WTC11 (cell line): ENCODE data around the gene DCUN1D2. TPM values are rescaled to one million over a fixed set of nuclear protein-coding genes. Genes with fewer than 3 reads are reported as not detected.

Source experiments
- ATAC-seq: fragments of 200-7000 bp; cut with Tn5 transposase; 2 replicates; pipeline ENCODE4 v1.10.0; 2021; ENCODE audit warnings: mild to moderate bottlenecking, moderate library complexity
- CTCF ChIA-PET: fragments of 300-600 bp; sonication (Branson Sonifier 250); formaldehyde crosslinking; loops from one replicate; lab custom pipeline; 2021; ENCODE audit warnings: antibody characterized with exemption; lab: Charles Lee
- POLR2A ChIA-PET: fragments of 350-600 bp; sonication (Branson Sonifier 250); formaldehyde crosslinking; loops from one replicate; lab custom pipeline; 2021; ENCODE audit warnings: antibody characterized with exemption; lab: Charles Lee
- DNase-seq: peaks from one replicate; pipeline ENCODE4 v3.0.0; 2021; ENCODE audit warnings: low spot score
- H3K27ac Mint-ChIP-seq: 2 replicates; pipeline ENCODE4 v1.8.0; 2021; ENCODE audit warnings: mixed read lengths
- H3K27me3 Mint-ChIP-seq: 2 replicates; pipeline ENCODE4 v1.8.0; 2021; ENCODE audit warnings: low read depth, mild to moderate bottlenecking, moderate library complexity, mixed read lengths
- H3K36me3 Mint-ChIP-seq: 2 replicates; pipeline ENCODE4 v1.8.0; 2021; ENCODE audit warnings: mixed read lengths
- H3K4me1 Mint-ChIP-seq: 2 replicates; pipeline ENCODE4 v1.8.0; 2022; ENCODE audit warnings: mixed read lengths
- H3K4me3 Mint-ChIP-seq: 2 replicates; pipeline ENCODE4 v1.8.0; 2021; ENCODE audit warnings: mild to moderate bottlenecking, moderate library complexity, mixed read lengths
- H3K9me3 Mint-ChIP-seq: 2 replicates; pipeline ENCODE4 v1.8.0; 2021; ENCODE audit warnings: mixed read lengths
- CBFB ChIP-seq: sonication (generic); formaldehyde crosslinking; IDR thresholded peaks from 2 replicates; pipeline ENCODE4 v1.8.1; 2022; ENCODE audit warnings: mild to moderate bottlenecking, low read depth, missing genetic modification reagents
- ETV6 ChIP-seq: sonication (generic); formaldehyde crosslinking; IDR thresholded peaks from 2 replicates; pipeline ENCODE4 v1.8.1; 2022; ENCODE audit warnings: mild to moderate bottlenecking, missing genetic modification reagents
- FOXJ3 ChIP-seq: sonication (generic); formaldehyde crosslinking; IDR thresholded peaks from 2 replicates; pipeline ENCODE4 v1.9.0; 2021; ENCODE audit warnings: missing genetic modification reagents, mild to moderate bottlenecking, borderline replicate concordance
- GRHL2 ChIP-seq: fragments of 250-450 bp; sonication (Bioruptor Pico); IDR thresholded peaks from 2 replicates; pipeline ENCODE4 v1.8.0; 2022; ENCODE audit warnings: mild to moderate bottlenecking, moderate library complexity; ENCODE audit not compliant: insufficient replicate concordance, severe bottlenecking
- HMGA2 ChIP-seq: fragments of 250-450 bp; sonication (Bioruptor Pico); IDR thresholded peaks from 2 replicates; pipeline ENCODE4 v1.4.0; 2021; ENCODE audit warnings: mild to moderate bottlenecking, moderate library complexity
- MXD4 ChIP-seq: fragments of 250-450 bp; sonication (Bioruptor Pico); IDR thresholded peaks from 2 replicates; pipeline ENCODE4 v1.8.0; 2021; ENCODE audit warnings: mild to moderate bottlenecking, moderate library complexity, borderline replicate concordance
- MYBL2 ChIP-seq: sonication (generic); formaldehyde crosslinking; IDR thresholded peaks from 2 replicates; pipeline ENCODE4 v1.8.1; 2023; ENCODE audit warnings: mild to moderate bottlenecking, moderate library complexity, missing genetic modification reagents
- NFYB ChIP-seq: sonication (generic); formaldehyde crosslinking; conservative IDR thresholded peaks from 2 replicates; pipeline ENCODE4 v1.8.0; 2022; ENCODE audit warnings: low read depth, missing genetic modification reagents
- ZBTB21 ChIP-seq: sonication (generic); formaldehyde crosslinking; IDR thresholded peaks from 2 replicates; pipeline ENCODE4 v1.8.1; 2023; ENCODE audit warnings: mild to moderate bottlenecking, missing genetic modification reagents, borderline replicate concordance
- ZNF121 ChIP-seq: sonication (generic); formaldehyde crosslinking; IDR thresholded peaks from 2 replicates; pipeline ENCODE4 v1.8.0; 2023; ENCODE audit warnings: missing genetic modification reagents
- ZNF219 ChIP-seq: sonication (generic); formaldehyde crosslinking; IDR thresholded peaks from 2 replicates; pipeline ENCODE4 v1.8.0; 2023; ENCODE audit warnings: missing genetic modification reagents, mild to moderate bottlenecking, borderline replicate concordance
- ZNF232 ChIP-seq: sonication (generic); formaldehyde crosslinking; IDR thresholded peaks from 2 replicates; pipeline ENCODE4 v1.8.0; 2022; ENCODE audit warnings: mild to moderate bottlenecking, missing genetic modification reagents
- ZNF263 ChIP-seq: sonication (generic); formaldehyde crosslinking; IDR thresholded peaks from 2 replicates; pipeline ENCODE4 v1.8.1; 2022; ENCODE audit warnings: low read depth, mild to moderate bottlenecking, moderate library complexity, missing genetic modification reagents
- ZNF423 ChIP-seq: fragments of 250-450 bp; sonication (Bioruptor Pico); IDR thresholded peaks from 2 replicates; pipeline ENCODE4 v2.1.2; 2022; ENCODE audit warnings: mild to moderate bottlenecking, moderate library complexity
- ZNF671 ChIP-seq: fragments of 250-450 bp; sonication (Bioruptor Pico); IDR thresholded peaks from 2 replicates; pipeline ENCODE4 v1.8.0; 2021; ENCODE audit warnings: mild to moderate bottlenecking
- total RNA-seq: library from RNA; stranded (reverse); gene quantifications from 3 replicates; pipeline ENCODE4 v1.2.3, GENCODE V29; 2021
- TF ChIP-seq, protein P1 (sequence below): sonication (generic); formaldehyde crosslinking; IDR thresholded peaks from 2 replicates; pipeline ENCODE4 v1.8.1; 2023; ENCODE audit warnings: mild to moderate bottlenecking, missing genetic modification reagents
- TF ChIP-seq, protein P2 (sequence below): fragments of 250-450 bp; sonication (Bioruptor Pico); conservative IDR thresholded peaks from 2 replicates; pipeline ENCODE4 v1.9.0; 2021; ENCODE audit warnings: mild to moderate bottlenecking
- TF ChIP-seq, protein P3 (sequence below): sonication (generic); formaldehyde crosslinking; IDR thresholded peaks from 2 replicates; pipeline ENCODE4 v1.8.0; 2023; ENCODE audit warnings: mild to moderate bottlenecking, missing genetic modification reagents
- TF ChIP-seq, protein P4 (sequence below): sonication (generic); formaldehyde crosslinking; IDR thresholded peaks from 2 replicates; pipeline ENCODE4 v1.8.1; 2022; ENCODE audit warnings: missing genetic modification reagents, borderline replicate concordance
- TF ChIP-seq, protein P5 (sequence below): sonication (generic); formaldehyde crosslinking; IDR thresholded peaks from 2 replicates; pipeline ENCODE4 v1.8.1; 2022; ENCODE audit warnings: low read depth, mild to moderate bottlenecking, moderate library complexity, missing genetic modification reagents, borderline replicate concordance
- TF ChIP-seq, protein P6 (sequence below): sonication (generic); formaldehyde crosslinking; conservative IDR thresholded peaks from 2 replicates; pipeline ENCODE4 v1.8.1; 2023; ENCODE audit warnings: mild to moderate bottlenecking, low read depth, missing genetic modification reagents, moderate library complexity

The DCUN1D2 gene
- total RNA-seq, 1 experiment from 2014 or later: 42.5 TPM

DNA sequence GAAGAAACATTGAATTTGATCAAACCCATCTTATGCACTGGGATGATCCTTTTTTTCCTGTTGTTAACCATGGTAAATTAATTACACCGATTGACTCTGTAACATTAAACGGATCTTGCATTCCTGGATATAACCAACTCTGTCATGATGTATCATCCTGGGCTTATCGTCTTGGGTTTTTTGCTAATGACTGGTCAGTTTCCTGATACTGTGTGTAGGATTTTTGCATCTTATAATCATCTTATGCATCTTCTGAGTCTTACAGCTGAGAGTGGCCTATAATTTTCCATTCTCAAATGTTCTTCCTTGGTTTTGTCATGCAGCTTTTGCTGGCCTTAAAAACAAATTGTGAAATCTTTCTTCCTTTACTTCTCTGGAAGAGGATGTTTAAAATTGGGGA, 12.8 kb downstream of the DCUN1D2 start (continued):
- no peak for TF ChIP-seq ZBTB21 (CRISPR knock-in tag)
- TF ChIP-seq HMGA2: no peak

DNA sequence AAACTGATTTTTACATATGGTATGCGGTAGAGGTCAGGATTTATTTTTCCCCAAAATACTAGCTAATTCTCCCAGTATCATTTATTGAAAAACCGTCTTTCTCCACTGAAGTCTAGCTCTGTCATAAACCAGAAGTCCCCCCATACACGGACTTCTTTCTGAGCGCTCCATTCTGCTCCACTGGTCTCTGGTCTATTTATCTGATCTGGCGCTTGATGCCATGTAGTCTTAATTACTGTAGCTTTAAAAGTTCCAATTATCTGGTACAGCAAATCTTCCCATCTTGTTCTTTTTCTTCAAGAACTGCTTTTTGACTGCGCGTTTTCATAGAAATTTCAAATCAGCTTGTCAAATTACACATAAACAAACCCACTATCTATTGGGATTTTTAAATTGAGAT, 13.7 kb downstream of the DCUN1D2 start:
- Mint-ChIP-seq H3K4me1 (no peaks in the 10 kb centered on the region), H3K27ac (no peak overlapping the region), H3K36me3 (peaks cover 65% of the 10 kb centered on the region), H3K4me3 (no peak overlapping the region), H3K27me3 (no peaks in the 10 kb centered on the region), H3K9me3 (no peaks in the 10 kb centered on the region)
- ATAC-seq (no peak), DNase-seq (no peak)
- ChIA-PET CTCF (interaction anchor here (1.3 kb wide), 1 partner anchor 12 kb away, joined by 5 read pairs; no protein-coding TSS in a partner anchor), POLR2A (no interaction called here)
- TF ChIP-seq, protein P1, sequence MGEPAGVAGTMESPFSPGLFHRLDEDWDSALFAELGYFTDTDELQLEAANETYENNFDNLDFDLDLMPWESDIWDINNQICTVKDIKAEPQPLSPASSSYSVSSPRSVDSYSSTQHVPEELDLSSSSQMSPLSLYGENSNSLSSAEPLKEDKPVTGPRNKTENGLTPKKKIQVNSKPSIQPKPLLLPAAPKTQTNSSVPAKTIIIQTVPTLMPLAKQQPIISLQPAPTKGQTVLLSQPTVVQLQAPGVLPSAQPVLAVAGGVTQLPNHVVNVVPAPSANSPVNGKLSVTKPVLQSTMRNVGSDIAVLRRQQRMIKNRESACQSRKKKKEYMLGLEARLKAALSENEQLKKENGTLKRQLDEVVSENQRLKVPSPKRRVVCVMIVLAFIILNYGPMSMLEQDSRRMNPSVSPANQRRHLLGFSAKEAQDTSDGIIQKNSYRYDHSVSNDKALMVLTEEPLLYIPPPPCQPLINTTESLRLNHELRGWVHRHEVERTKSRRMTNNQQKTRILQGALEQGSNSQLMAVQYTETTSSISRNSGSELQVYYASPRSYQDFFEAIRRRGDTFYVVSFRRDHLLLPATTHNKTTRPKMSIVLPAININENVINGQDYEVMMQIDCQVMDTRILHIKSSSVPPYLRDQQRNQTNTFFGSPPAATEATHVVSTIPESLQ (CRISPR knock-in tag): no peak
- TF ChIP-seq ZNF232 (CRISPR knock-in tag) (no peak), ZNF121 (CRISPR knock-in tag) (no peak), MYBL2 (CRISPR knock-in tag) (no peak), ETV6 (CRISPR knock-in tag) (no peak), ZNF671 (CRISPR knock-in tag) (no peak)
- TF ChIP-seq, protein P2, sequence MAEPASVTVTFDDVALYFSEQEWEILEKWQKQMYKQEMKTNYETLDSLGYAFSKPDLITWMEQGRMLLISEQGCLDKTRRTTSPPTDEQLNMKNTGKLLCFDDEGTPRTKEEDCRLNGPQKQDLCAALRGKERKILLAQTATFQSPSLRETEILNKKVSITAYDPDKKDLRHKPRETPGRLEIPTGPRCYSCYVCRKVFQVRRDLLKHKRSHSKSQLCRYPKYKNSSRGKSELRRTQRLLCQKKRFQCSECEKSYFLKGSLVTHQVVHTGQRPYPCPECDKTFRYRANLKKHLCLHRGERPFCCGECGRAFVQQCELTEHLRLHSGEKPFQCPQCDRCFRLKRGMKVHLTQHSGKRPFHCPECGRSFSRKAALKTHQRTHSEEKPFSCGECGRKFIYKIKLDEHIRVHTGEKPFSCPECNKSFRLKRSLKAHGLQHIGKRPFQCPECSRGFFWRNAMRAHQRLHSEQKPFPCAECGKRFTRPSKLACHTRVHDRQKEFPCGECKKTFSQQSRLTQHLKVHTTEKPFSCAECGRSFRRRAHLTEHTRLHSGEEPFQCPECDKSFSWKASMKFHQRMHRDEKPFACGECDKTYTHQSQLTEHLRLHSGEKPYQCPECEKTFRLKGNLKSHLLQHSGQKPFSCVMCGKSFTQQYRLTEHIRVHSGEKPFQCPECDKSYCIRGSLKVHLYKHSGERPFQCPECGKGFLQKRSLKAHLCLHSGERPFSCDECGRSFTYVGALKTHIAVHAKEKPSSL (CRISPR knock-in tag): no peak
- TF ChIP-seq, protein P3, sequence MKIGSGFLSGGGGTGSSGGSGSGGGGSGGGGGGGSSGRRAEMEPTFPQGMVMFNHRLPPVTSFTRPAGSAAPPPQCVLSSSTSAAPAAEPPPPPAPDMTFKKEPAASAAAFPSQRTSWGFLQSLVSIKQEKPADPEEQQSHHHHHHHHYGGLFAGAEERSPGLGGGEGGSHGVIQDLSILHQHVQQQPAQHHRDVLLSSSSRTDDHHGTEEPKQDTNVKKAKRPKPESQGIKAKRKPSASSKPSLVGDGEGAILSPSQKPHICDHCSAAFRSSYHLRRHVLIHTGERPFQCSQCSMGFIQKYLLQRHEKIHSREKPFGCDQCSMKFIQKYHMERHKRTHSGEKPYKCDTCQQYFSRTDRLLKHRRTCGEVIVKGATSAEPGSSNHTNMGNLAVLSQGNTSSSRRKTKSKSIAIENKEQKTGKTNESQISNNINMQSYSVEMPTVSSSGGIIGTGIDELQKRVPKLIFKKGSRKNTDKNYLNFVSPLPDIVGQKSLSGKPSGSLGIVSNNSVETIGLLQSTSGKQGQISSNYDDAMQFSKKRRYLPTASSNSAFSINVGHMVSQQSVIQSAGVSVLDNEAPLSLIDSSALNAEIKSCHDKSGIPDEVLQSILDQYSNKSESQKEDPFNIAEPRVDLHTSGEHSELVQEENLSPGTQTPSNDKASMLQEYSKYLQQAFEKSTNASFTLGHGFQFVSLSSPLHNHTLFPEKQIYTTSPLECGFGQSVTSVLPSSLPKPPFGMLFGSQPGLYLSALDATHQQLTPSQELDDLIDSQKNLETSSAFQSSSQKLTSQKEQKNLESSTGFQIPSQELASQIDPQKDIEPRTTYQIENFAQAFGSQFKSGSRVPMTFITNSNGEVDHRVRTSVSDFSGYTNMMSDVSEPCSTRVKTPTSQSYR (CRISPR knock-in tag): no peak

DNA sequence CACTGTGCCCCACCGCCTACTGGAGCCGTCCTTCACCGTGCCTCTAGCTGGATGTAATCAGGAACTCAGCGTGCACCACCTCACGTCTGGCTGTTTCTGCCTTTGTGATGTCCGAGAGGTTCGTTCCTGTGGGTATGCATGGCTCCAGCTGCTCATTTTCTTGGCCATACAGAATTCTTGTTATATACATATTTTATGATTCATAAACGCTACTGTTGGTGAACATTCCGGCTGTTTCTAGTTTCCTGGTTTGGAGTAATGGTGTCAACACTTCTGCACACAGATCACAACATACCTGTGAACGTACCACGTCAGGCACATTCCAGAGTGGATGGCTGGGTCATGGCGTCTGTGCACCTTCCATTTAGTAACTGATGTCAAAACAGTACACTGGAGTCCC, 14.6 kb downstream of the DCUN1D2 start:
- Mint-ChIP-seq H3K4me3 (no peak overlapping the region), H3K9me3 (no peaks in the 10 kb centered on the region), H3K27ac (no peak overlapping the region), H3K4me1 (0 out of 2 replicates have a peak, but pooled peaks cover 3% of the 10 kb centered on the region), H3K36me3 (peaks cover 72% of the 10 kb centered on the region), H3K27me3 (no peaks in the 10 kb centered on the region)
- ChIA-PET CTCF (no interaction called here), POLR2A (no interaction called here)
- ATAC-seq: no peak
- DNase-seq: no peak
- TF ChIP-seq, protein P4, sequence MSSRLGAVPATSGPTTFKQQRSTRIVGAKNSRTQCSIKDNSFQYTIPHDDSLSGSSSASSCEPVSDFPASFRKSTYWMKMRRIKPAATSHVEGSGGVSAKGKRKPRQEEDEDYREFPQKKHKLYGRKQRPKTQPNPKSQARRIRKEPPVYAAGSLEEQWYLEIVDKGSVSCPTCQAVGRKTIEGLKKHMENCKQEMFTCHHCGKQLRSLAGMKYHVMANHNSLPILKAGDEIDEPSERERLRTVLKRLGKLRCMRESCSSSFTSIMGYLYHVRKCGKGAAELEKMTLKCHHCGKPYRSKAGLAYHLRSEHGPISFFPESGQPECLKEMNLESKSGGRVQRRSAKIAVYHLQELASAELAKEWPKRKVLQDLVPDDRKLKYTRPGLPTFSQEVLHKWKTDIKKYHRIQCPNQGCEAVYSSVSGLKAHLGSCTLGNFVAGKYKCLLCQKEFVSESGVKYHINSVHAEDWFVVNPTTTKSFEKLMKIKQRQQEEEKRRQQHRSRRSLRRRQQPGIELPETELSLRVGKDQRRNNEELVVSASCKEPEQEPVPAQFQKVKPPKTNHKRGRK: no peak
- TF ChIP-seq NFYB (no peak), ZBTB21 (CRISPR knock-in tag) (no peak), ZNF219 (no peak), CBFB (CRISPR knock-in tag) (no peak), ZNF263 (no peak), ZNF423 (CRISPR knock-in tag) (no peak), FOXJ3 (CRISPR knock-in tag) (no peak), GRHL2 (no peak), MXD4 (CRISPR knock-in tag) (no peak)
- TF ChIP-seq, protein P5, sequence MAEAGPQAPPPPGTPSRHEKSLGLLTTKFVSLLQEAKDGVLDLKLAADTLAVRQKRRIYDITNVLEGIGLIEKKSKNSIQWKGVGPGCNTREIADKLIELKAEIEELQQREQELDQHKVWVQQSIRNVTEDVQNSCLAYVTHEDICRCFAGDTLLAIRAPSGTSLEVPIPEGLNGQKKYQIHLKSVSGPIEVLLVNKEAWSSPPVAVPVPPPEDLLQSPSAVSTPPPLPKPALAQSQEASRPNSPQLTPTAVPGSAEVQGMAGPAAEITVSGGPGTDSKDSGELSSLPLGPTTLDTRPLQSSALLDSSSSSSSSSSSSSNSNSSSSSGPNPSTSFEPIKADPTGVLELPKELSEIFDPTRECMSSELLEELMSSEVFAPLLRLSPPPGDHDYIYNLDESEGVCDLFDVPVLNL: no peak
- TF ChIP-seq, protein P6, sequence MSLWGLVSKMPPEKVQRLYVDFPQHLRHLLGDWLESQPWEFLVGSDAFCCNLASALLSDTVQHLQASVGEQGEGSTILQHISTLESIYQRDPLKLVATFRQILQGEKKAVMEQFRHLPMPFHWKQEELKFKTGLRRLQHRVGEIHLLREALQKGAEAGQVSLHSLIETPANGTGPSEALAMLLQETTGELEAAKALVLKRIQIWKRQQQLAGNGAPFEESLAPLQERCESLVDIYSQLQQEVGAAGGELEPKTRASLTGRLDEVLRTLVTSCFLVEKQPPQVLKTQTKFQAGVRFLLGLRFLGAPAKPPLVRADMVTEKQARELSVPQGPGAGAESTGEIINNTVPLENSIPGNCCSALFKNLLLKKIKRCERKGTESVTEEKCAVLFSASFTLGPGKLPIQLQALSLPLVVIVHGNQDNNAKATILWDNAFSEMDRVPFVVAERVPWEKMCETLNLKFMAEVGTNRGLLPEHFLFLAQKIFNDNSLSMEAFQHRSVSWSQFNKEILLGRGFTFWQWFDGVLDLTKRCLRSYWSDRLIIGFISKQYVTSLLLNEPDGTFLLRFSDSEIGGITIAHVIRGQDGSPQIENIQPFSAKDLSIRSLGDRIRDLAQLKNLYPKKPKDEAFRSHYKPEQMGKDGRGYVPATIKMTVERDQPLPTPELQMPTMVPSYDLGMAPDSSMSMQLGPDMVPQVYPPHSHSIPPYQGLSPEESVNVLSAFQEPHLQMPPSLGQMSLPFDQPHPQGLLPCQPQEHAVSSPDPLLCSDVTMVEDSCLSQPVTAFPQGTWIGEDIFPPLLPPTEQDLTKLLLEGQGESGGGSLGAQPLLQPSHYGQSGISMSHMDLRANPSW (CRISPR knock-in tag): no peak
